GM12878 (cell line): ENCODE results near the gene FUCA2. TPM values are rescaled to one million over a fixed set of nuclear protein-coding genes. Genes with fewer than 3 reads are reported as not detected.

Experiments
- ATAC-seq: fragments of 200-7000 bp; cut with Tn5 transposase; 3 replicates; pipeline ENCODE4 v1.9.1; 2020; ENCODE audit warnings: mild to moderate bottlenecking, moderate library complexity
- BruUV-seq: library from RNA; stranded (reverse); fragments of 400-500 nt; replicated peaks from 2 replicates; lab custom pipeline; 2021; lab: Mats Ljungman, UMichigan
- CTCF ChIA-PET: fragments of 300-600 bp; sonication (Branson Sonifier 250); formaldehyde crosslinking; extraction: SDS; loops from one replicate; lab custom pipeline; 2021; ENCODE audit warnings: inconsistent platforms; lab: Yijun Ruan, JAX
- POLR2A ChIA-PET: fragments of 350-600 bp; formaldehyde crosslinking; extraction: SDS; loops from one replicate; lab custom pipeline; 2021; ENCODE audit warnings: inconsistent platforms; lab: Charles Lee
- RAD21 ChIA-PET: fragments of 300-600 bp; sonication (Branson Sonifier 250); formaldehyde crosslinking; loops from one replicate; lab custom pipeline; 2023; ENCODE audit warnings: antibody characterized with exemption; ENCODE audit not compliant: unreplicated experiment; lab: Charles Lee
- SMC1A ChIA-PET: fragments of 300-600 bp; sonication (Branson Sonifier 250); formaldehyde crosslinking; loops from one replicate; lab custom pipeline; 2023; ENCODE audit not compliant: unreplicated experiment, uncharacterized antibody; lab: Charles Lee
- DNase-seq: peaks from one replicate; pipeline ENCODE4 v3.0.0-alpha.2; 2011; ENCODE audit warnings: low read depth, low spot score
- FAIRE-seq: peaks from 3 replicates; lab custom pipeline; 2011; peaks lifted over from hg19 to GRCh38; lab: Jason Lieb, UNC
- H2AFZ ChIP-seq: 2 replicates; pipeline ENCODE4 v1.6.0; 2011; ENCODE audit warnings: low read depth, low read length, control low read depth; ENCODE audit not compliant: control insufficient read depth
- H3K27ac ChIP-seq: 2 replicates; pipeline ENCODE4 v1.5.1; 2011; ENCODE audit warnings: control low read depth; ENCODE audit not compliant: control insufficient read depth, insufficient read depth
- H3K27me3 ChIP-seq, 2 experiments: replicated peaks in 1 of 2; 2 replicates each; pipeline versions ENCODE4 v1.6.0 to v1.6.1; 2011; ENCODE audit warnings: low read length in 1 of 2; ENCODE audit not compliant: control insufficient read depth in 2 of 2, insufficient read depth in 2 of 2
- H3K36me3 ChIP-seq, 2 experiments: 2 replicates each; pipeline ENCODE4 v1.5.1; 2011; ENCODE audit warnings: low read length in 1 of 2; ENCODE audit not compliant: control insufficient read depth in 2 of 2, insufficient read depth in 2 of 2
- H3K4me1 ChIP-seq: 2 replicates; pipeline ENCODE4 v1.6.1; 2011; ENCODE audit warnings: mild to moderate bottlenecking, low read length, moderate library complexity, mixed read lengths; ENCODE audit not compliant: control insufficient read depth, insufficient read depth
- H3K4me2 ChIP-seq: 2 replicates; pipeline ENCODE4 v1.6.0; 2011; ENCODE audit warnings: control low read depth; ENCODE audit not compliant: control insufficient read depth, insufficient read depth
- H3K4me3 ChIP-seq: fragments of 200-600 bp; sonication (generic); 2 replicates; pipeline ENCODE4 v1.5.1; 2016
- H3K79me2 ChIP-seq: 2 replicates; pipeline ENCODE4 v1.6.0; 2011; ENCODE audit warnings: low read length; ENCODE audit not compliant: control insufficient read depth, insufficient read depth
- H3K9ac ChIP-seq: 2 replicates; pipeline ENCODE4 v1.8.0; 2011; ENCODE audit warnings: low read length, control low read depth, mixed read lengths; ENCODE audit not compliant: control insufficient read depth, insufficient read depth
- H3K9me3 ChIP-seq: replicated peaks from 3 replicates; pipeline ENCODE4 v1.5.1; 2011; ENCODE audit warnings: mild to moderate bottlenecking, low read length; ENCODE audit not compliant: control insufficient read depth, insufficient read depth
- H4K20me1 ChIP-seq: 2 replicates; pipeline ENCODE4 v1.6.0; 2011; ENCODE audit not compliant: control insufficient read depth, insufficient read depth
- CEBPB ChIP-seq, 2 experiments: fragments of 150-350 bp in 1 of 2; IDR thresholded peaks; 2 replicates each; pipeline ENCODE4 v1.6.1; 2012 to 2014; ENCODE audit warnings: low read depth in 2 of 2, low read length in 2 of 2, borderline replicate concordance in 1 of 2, inconsistent platforms in 1 of 2
- EP300 ChIP-seq, 2 experiments: fragments of 150-350 bp in 1 of 2; IDR thresholded peaks; 2 replicates each; pipeline ENCODE4 v1.6.1; 2011 to 2012; ENCODE audit warnings: low read depth in 2 of 2, low read length in 2 of 2, borderline replicate concordance in 1 of 2, improper control_type of control experiment in 1 of 2, inconsistent platforms in 1 of 2; ENCODE audit not compliant: control insufficient read depth in 1 of 2
- HDAC6 ChIP-seq: fragments of 200-600 bp; sonication (generic); IDR thresholded peaks from one replicate; pipeline ENCODE4 v1.8.0; 2017; ENCODE audit warnings: antibody characterized with exemption; ENCODE audit not compliant: unreplicated experiment
- IRF4 ChIP-seq: IDR thresholded peaks from 2 replicates; pipeline ENCODE4 v1.6.1; 2011; ENCODE audit warnings: low read depth, low read length
- JUNB ChIP-seq: IDR thresholded peaks from 2 replicates; pipeline ENCODE4 v1.6.1; 2016; ENCODE audit warnings: antibody characterized with exemption, mild to moderate bottlenecking
- JUND ChIP-seq: IDR thresholded peaks from 2 replicates; pipeline ENCODE4 v1.6.1; 2012; ENCODE audit warnings: low read depth, mild to moderate bottlenecking, low read length, improper control_type of control experiment, moderate library complexity
- PKNOX1 ChIP-seq: fragments of 450-650 bp; IDR thresholded peaks from 2 replicates; pipeline ENCODE4 v1.6.1; 2016; ENCODE audit warnings: mild to moderate bottlenecking
- POLR2AphosphoS5 ChIP-seq: IDR thresholded peaks from 2 replicates; pipeline ENCODE4 v1.6.1; 2011; ENCODE audit warnings: mild to moderate bottlenecking, low read length, inconsistent platforms
- RELA ChIP-seq: fragments of 450-650 bp; IDR thresholded peaks from 2 replicates; pipeline ENCODE4 v1.8.0; 2014; ENCODE audit warnings: borderline replicate concordance; ENCODE audit not compliant: partially characterized antibody
- RUNX3 ChIP-seq: IDR thresholded peaks from 2 replicates; pipeline ENCODE4 v1.6.1; 2012; ENCODE audit warnings: low read length, inconsistent platforms
- SMAD5 ChIP-seq: IDR thresholded peaks from 2 replicates; pipeline ENCODE4 v1.6.1; 2016; ENCODE audit warnings: antibody characterized with exemption, low read depth
- TAF1 ChIP-seq: IDR thresholded peaks from 2 replicates; pipeline ENCODE4 v1.6.1; 2011; ENCODE audit warnings: mild to moderate bottlenecking, low read depth, low read length, borderline replicate concordance
- TCF3 ChIP-seq: IDR thresholded peaks from 2 replicates; pipeline ENCODE4 v1.6.1; 2012; ENCODE audit warnings: low read depth, mild to moderate bottlenecking, low read length, borderline replicate concordance; ENCODE audit not compliant: insufficient read depth
- USF1 ChIP-seq: IDR thresholded peaks from 2 replicates; pipeline ENCODE4 v1.6.1; 2011; ENCODE audit warnings: borderline replicate concordance, low read depth, mild to moderate bottlenecking, moderate library complexity, mixed read lengths, low read length; ENCODE audit not compliant: insufficient read depth; ENCODE audit errors: extremely low read length
- ZNF274 ChIP-seq: IDR thresholded peaks from one replicate; pipeline ENCODE4 v1.8.0; 2011; ENCODE audit not compliant: insufficient read length, insufficient read depth
- ZNF384 ChIP-seq: IDR thresholded peaks from 2 replicates; pipeline ENCODE4 v1.6.1; 2012; ENCODE audit warnings: low read depth, mild to moderate bottlenecking, low read length, improper control_type of control experiment, borderline replicate concordance
- WGBS: methylation state at CpG from one replicate; pipeline ENCODE4 v1.1.6; 2016; ENCODE audit warnings: low lambda C conversion rate; ENCODE audit not compliant: insufficient replicate concordance, insufficient coverage; ENCODE audit errors: missing lambda C conversion rate; 5-methylcytosine and 5-hydroxymethylcytosine counted together
- in situ Hi-C: fragments of 300-500 bp; cut with MboI; formaldehyde crosslinking; loops from 9 replicates; pipeline ENCODE4 v1.14.3; 2018; ENCODE audit warnings: mixed read lengths
- intact Hi-C: fragments of 100-400 bp; cut with micrococcal nuclease; formaldehyde crosslinking; loops from one replicate; pipeline ENCODE4 v1.14.2; 2022; ENCODE audit not compliant: unreplicated experiment
- polyA plus RNA-seq, 11 experiments: library from polyadenylated mRNA; depleted of rRNA in 4 of 11; unstranded in 6 of 11; stranded (reverse) in 5 of 11; fragments of >200 nt; fragmentation: Nextera tagmentation in 4 of 11; fragmentation: Illumina TruSeq in 1 of 11; extraction: Ambion mirVana in 4 of 11; extraction: Trizol in 1 of 11; gene quantifications; 1 replicate in 1 of 11; 2 replicates in 10 of 11; pipeline versions ENCODE4 v1.2.1 to v1.2.3, GENCODE V29; 2011 to 2016; ENCODE audit warnings: inconsistent platforms in 2 of 11, missing spikeins in 2 of 11, low read depth in 1 of 11
- total RNA-seq, 4 experiments: library from RNA; depleted of rRNA in 3 of 4; stranded (reverse); fragments of >200 nt in 3 of 4; fragmentation: Illumina TruSeq in 1 of 4; extraction: Trizol in 1 of 4; gene quantifications; 2 replicates each; pipeline versions ENCODE4 v1.2.1 to v1.2.3, GENCODE V29; 2013 to 2021

Gene FUCA2
- total and polyA plus RNA-seq, 10 of the 15 experiments (the other 5 are each of a cell fraction or from before 2014, with no cell fraction given), result 5.7 to 36.2 (median 21.5) TPM

GRCh38 chr6:143505111-143505510 is 6.4 kb downstream of the FUCA2 start:
- H3K4me1 ChIP-seq, result peaks cover 29% of the 10 kb centered on the region

More at GRCh38 chr6:143505111-143505510, 6.4 kb downstream of the FUCA2 start:
- H4K20me1 ChIP-seq, result no peaks in the 10 kb centered on the region
- 28% methylated on average over 2 of the region's 5 CpGs for WGBS
- peaks cover 3% of the 10 kb centered on the region for H3K79me2 ChIP-seq
- CTCF ChIA-PET, result interaction anchor here (0.6 to 2.9 kb wide), 4 partner anchors 8 to 1687 kb away, joined by 3 to 11 read pairs (median 6); no protein-coding TSS in a partner anchor
- no peak overlapping the region for H3K4me3 ChIP-seq
- H3K27ac ChIP-seq, result no peak overlapping the region
- peak; percentile 73 for ATAC-seq
- H3K4me2 ChIP-seq, result peak overlapping the region; percentile 15; the same call in 1 of the 2 replicates
- RAD21 ChIA-PET, result interaction anchor here (0.8 to 1.3 kb wide), 2 partner anchors 52 to 813 kb away, joined by 3 to 4 read pairs; no protein-coding TSS in a partner anchor
- no peak overlapping the region for H2AFZ ChIP-seq
- POLR2A ChIA-PET, result no interaction called here
- in situ Hi-C loops, result no loop called here
- no peak for FAIRE-seq
- DNase-seq, result no peak
- BruUV-seq, result no TSS peak
- SMC1A ChIA-PET, result interaction anchor here (1.0 to 1.7 kb wide), 4 partner anchors 8 to 24 kb away, joined by 3 to 5 read pairs (median 3); no protein-coding TSS in a partner anchor
- no peaks in the 10 kb centered on the region for H3K27me3 ChIP-seq
- H3K36me3 ChIP-seq, result peaks cover 0 to 11% of the 10 kb centered on the region in 2 experiments; a peak in 2 of 4 replicates
- intact Hi-C loops, result loop anchor here (1.0 to 10.0 kb wide), 2 partner anchors 55 to 270 kb away; partner anchors contain the start of genes ADAT2 and PEX3
- no peaks in the 10 kb centered on the region for H3K9me3 ChIP-seq
- H3K9ac ChIP-seq, result no peak overlapping the region
- peak; percentile 78 for TF ChIP-seq ZNF384
- peak; percentile 64 for TF ChIP-seq JUNB
- TF ChIP-seq TCF3, result no peak
- no peak for TF ChIP-seq SMAD5
- TF ChIP-seq IRF4, result no peak
- TF ChIP-seq CEBPB (IDR thresholded peaks at IDR 0.05; ENCODE audit: borderline replicate concordance in 1 of 2, low read depth in 2 of 2, low read length in 2 of 2), result no peak
- no peak for TF ChIP-seq JUND
- TF ChIP-seq EP300 (IDR thresholded peaks at IDR 0.05; ENCODE audit: borderline replicate concordance in 1 of 2, control insufficient read depth in 1 of 2, low read depth in 2 of 2, low read length in 2 of 2), result no peak
- TF ChIP-seq ZNF274, result no peak
- TF ChIP-seq TAF1, result no peak
- no peak for TF ChIP-seq HDAC6
- TF ChIP-seq POLR2AphosphoS5, result no peak
- TF ChIP-seq RUNX3, result no peak
- no peak for TF ChIP-seq RELA
- TF ChIP-seq PKNOX1, result no peak
- TF ChIP-seq USF1, result no peak
